Small intestine (tissue), 7 donors: ENCODE data around the gene FBN3. TPM values are rescaled to one million over a fixed set of nuclear protein-coding genes. Genes with fewer than 3 reads are reported as not detected.

Experiments used
- DNase-seq, 2 donors: peaks; one replicate each; pipeline versions ENCODE4 v3.0.0 to v3.0.0-alpha.2; 2013
- FAIRE-seq: peaks from 2 replicates; lab custom pipeline; 2012; peaks lifted over from hg19 to GRCh38; lab: Jason Lieb, UNC
- H3K27ac ChIP-seq, 3 donors: one replicate each; pipeline ENCODE4 v1.5.1; 2013; ENCODE audit warnings: low read length in 2 of 3, mild to moderate bottlenecking in 2 of 3, control low read depth in 1 of 3, inconsistent platforms in 1 of 3, low read depth in 1 of 3, moderate library complexity in 1 of 3
- H3K27me3 ChIP-seq, 3 donors: one replicate each; pipeline ENCODE4 v1.6.1; 2013; ENCODE audit warnings: low read length in 3 of 3, inconsistent platforms in 1 of 3; ENCODE audit not compliant: control insufficient read depth in 3 of 3, insufficient read depth in 3 of 3
- H3K36me3 ChIP-seq, 3 donors: one replicate each; pipeline ENCODE4 v1.6.1; 2013; ENCODE audit warnings: low read length in 3 of 3, inconsistent platforms in 1 of 3, low read depth in 1 of 3, mild to moderate bottlenecking in 1 of 3, moderate library complexity in 1 of 3; ENCODE audit not compliant: control insufficient read depth in 3 of 3, insufficient read depth in 2 of 3
- H3K4me1 ChIP-seq, 3 donors: one replicate each; pipeline ENCODE4 v1.6.1; 2013; ENCODE audit warnings: low read length in 2 of 3, inconsistent platforms in 1 of 3, low read depth in 1 of 3, mild to moderate bottlenecking in 1 of 3, moderate library complexity in 1 of 3; ENCODE audit not compliant: control insufficient read depth in 3 of 3, insufficient read depth in 2 of 3
- H3K4me3 ChIP-seq, 3 donors: one replicate each; pipeline ENCODE4 v1.5.1; 2013; ENCODE audit warnings: low read length in 3 of 3, control low read depth in 1 of 3, inconsistent platforms in 1 of 3, low read depth in 1 of 3, mild to moderate bottlenecking in 1 of 3, moderate library complexity in 1 of 3
- H3K9me3 ChIP-seq, 2 donors: one replicate each; pipeline ENCODE4 v1.6.1; 2013; ENCODE audit warnings: low read depth in 1 of 2, low read length in 1 of 2; ENCODE audit not compliant: control insufficient read depth in 2 of 2, insufficient read depth in 1 of 2
- WGBS, 3 donors: extraction: QIAGEN DNeasy Blood & Tissue Kit; methylation state at CpG; one replicate each; pipeline ENCODE4 v1.1.7; 2013; 5-methylcytosine and 5-hydroxymethylcytosine counted together
- polyA plus RNA-seq, 4 donors: library from polyadenylated mRNA; stranded (reverse) in 3 of 4; unstranded in 1 of 4; fragments of 200-250 nt in 3 of 4; fragments of 120-200 nt in 1 of 4; gene quantifications; one replicate each; pipeline versions ENCODE4 v1.2.1 to v1.2.3, GENCODE V29; 2013
- donor health status: healthy with polysubstance abuse.
- donor health status: control.
- donor health status: control.
- donor health status: Bipolar disorder and iron deficiency.
- donor health status: healthy.

The FBN3 gene
- polyA plus RNA-seq, 4 donors: 0.04 to 2.5 TPM; not detected in 2

- H3K36me3 ChIP-seq: peaks cover 0 to 13% (median 0%) of the 10 kb centered on the region in 3 donors
- H3K4me3 ChIP-seq: no peak overlapping the region
- no peak for DNase-seq
- no peak overlapping the region for H3K27ac ChIP-seq
- no peaks in the 10 kb centered on the region for H3K4me1 ChIP-seq
- WGBS, 3 donors: 76 to 83% (median 78%) methylated on average over 2 of the region's 2 CpGs
- no peak for FAIRE-seq
- peaks cover 0 to 39% of the 10 kb centered on the region in 2 donors for H3K9me3 ChIP-seq
- no peaks in the 10 kb centered on the region for H3K27me3 ChIP-seq
These were observed 54.0 kb downstream of the FBN3 start for GRCh38 chr19:8095354-8095886.

GRCh38 chr19:8094336-8094735 lies 55.1 kb downstream of the FBN3 start:
- no peak for DNase-seq
- Histone ChIP-seq H3K4me1 (no peaks in the 10 kb centered on the region), H3K4me3 (no peak overlapping the region), H3K9me3 (peaks cover 0 to 39% of the 10 kb centered on the region in 2 donors), H3K27me3 (no peaks in the 10 kb centered on the region), H3K27ac (no peak overlapping the region), H3K36me3 (peaks cover 0 to 13% (median 0%) of the 10 kb centered on the region in 3 donors)
- WGBS, 3 donors: 78 to 85% (median 84%) methylated on average over 6 of the region's 6 CpGs
- no peak for FAIRE-seq

DNA sequence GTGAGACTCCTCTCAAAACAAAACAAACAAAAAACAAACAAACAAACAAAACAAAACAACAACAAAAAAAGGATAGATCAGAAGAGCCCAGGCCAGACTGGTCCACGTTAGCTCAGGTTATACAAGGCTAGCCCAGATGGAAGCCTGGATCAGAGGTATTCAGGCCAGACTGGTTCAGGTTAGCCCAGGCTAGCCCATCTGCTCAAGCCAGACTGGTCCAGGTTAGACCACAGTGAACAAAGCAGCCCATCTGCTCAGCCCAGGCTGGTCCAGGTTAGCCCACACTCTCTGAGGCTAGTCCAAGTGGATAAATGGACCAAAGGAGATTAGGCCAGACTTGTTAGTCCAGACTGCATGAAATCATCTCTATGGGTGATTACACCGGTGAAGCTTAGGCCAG lies 55.7 kb downstream of the FBN3 start:
- H3K4me3 ChIP-seq: no peak overlapping the region
- 86 to 96% (median 92%) methylated on average over 2 of the region's 2 CpGs for WGBS, 3 donors
- peaks cover 0 to 39% of the 10 kb centered on the region in 2 donors for H3K9me3 ChIP-seq
- no peak for DNase-seq
- H3K27ac ChIP-seq: no peak overlapping the region
- H3K27me3 ChIP-seq: no peaks in the 10 kb centered on the region
- no peak for FAIRE-seq
- peaks cover 0 to 13% (median 0%) of the 10 kb centered on the region in 3 donors for H3K36me3 ChIP-seq
- H3K4me1 ChIP-seq: no peaks in the 10 kb centered on the region

GRCh38 chr19:8090950-8091349 lies 58.4 kb downstream of the FBN3 start:
- no peaks in the 10 kb centered on the region for H3K27me3 ChIP-seq
- H3K4me1 ChIP-seq: peaks cover 0 to 10% (median 0%) of the 10 kb centered on the region in 3 donors
- 86 to 92% (median 88%) methylated on average over 2 of the region's 2 CpGs for WGBS, 3 donors

DNA sequence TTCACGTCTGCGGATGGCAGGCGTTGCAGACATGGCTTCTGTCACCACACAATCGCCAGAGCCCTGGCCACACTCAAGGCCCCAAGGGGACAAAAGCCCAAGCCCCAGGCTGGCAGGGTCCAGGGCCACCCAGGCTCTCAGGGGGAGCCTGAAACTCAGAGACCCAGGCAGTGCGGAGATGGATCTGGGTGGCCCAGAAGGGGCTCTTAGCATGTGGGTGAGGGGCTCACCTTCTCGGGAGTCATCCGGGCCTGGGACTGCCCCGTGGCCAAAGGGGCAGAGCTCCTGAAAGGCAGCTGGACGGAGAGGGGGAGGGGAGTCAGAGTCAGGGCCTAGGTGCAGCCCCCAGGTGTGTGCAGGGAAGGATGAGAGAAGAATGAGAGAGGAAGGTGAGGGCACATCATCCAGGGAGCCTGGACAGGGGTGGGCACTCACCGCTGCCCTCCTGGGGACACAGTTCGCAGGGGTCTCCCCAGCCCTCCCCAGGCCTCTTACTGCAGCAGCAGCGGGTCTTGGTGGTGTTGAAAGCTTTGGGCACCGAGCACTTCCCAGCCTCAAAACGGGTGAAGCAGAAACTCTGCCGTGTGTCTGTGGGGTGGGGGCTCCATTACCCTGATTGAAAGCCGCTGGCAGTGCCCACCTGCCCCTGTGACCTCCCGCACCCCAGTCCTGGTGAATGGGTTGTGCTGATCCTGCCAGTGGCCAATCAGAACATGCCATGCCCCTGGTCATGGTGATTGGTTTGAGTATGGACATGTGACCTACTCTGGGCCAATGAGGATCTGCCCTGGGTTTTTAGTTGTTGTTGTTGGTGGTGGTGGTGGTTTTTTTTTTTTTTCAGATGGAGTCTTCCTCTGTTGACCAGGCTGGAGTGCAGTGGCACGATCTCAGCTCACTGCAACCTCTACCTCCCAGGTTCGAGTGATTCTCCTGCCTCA lies 59.5 kb downstream of the FBN3 start:
- peaks cover 0 to 19% (median 0%) of the 10 kb centered on the region in 3 donors for H3K4me1 ChIP-seq
- FAIRE-seq: no peak
- 83 to 88% (median 85%) methylated on average over 17 to 19 of the region's 19 CpGs for WGBS, 3 donors
- H3K27me3 ChIP-seq: no peaks in the 10 kb centered on the region
- H3K4me3 ChIP-seq: no peak overlapping the region
- H3K36me3 ChIP-seq: peaks cover 0 to 12% (median 0%) of the 10 kb centered on the region in 3 donors
- no peak overlapping the region for H3K27ac ChIP-seq
- no peak for DNase-seq
- H3K9me3 ChIP-seq: peaks cover 0 to 13% of the 10 kb centered on the region in 2 donors

More at GRCh38 chr19:8090950-8091349, 58.4 kb downstream of the FBN3 start:
- H3K36me3 ChIP-seq: peaks cover 0 to 11% (median 0%) of the 10 kb centered on the region in 3 donors
- H3K4me3 ChIP-seq: no peak overlapping the region
- H3K9me3 ChIP-seq: peaks cover 0 to 23% of the 10 kb centered on the region in 2 donors
- H3K27ac ChIP-seq: no peak overlapping the region
- no peak for DNase-seq
- no peak for FAIRE-seq

GRCh38 chr19:8088752-8089663 lies 60.4 kb downstream of the FBN3 start:
- H3K4me1 ChIP-seq: peaks cover 0 to 19% (median 0%) of the 10 kb centered on the region in 3 donors
- peaks cover 0 to 4% of the 10 kb centered on the region in 2 donors for H3K9me3 ChIP-seq
- H3K27me3 ChIP-seq: no peaks in the 10 kb centered on the region
- FAIRE-seq: no peak
- H3K4me3 ChIP-seq: no peak overlapping the region
- no peak overlapping the region for H3K27ac ChIP-seq
- H3K36me3 ChIP-seq: peaks cover 0 to 8% (median 0%) of the 10 kb centered on the region in 3 donors
- 73 to 84% (median 78%) methylated on average over 8 of the region's 8 CpGs for WGBS, 3 donors
- no peak for DNase-seq

DNA sequence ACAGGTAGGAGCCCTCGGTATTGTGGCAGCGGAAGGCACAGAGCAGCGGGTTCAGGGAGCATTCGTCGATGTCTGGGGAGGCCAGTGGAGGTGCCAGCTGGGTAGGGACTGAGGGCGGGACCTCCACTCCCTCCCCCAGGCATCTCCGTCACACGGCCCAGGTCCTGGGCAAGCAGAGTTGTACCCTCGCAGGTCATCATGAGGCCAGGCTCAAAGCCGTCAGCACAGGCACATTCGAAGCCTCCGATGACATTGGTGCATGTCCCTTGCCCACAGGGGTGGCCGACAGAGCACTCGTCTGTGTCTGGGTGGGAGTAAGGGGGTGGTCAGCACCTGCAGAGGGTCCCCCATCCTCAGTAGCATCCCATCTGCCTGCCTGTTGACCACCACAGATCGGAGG lies 61.5 kb downstream of the FBN3 start:
- FAIRE-seq: no peak
- Histone ChIP-seq H3K9me3 (peaks cover 0 to 3% of the 10 kb centered on the region in 2 donors), H3K4me1 (peaks cover 0 to 19% (median 0%) of the 10 kb centered on the region in 3 donors), H3K4me3 (no peak overlapping the region), H3K27me3 (no peaks in the 10 kb centered on the region), H3K27ac (no peak overlapping the region), H3K36me3 (peaks cover 0 to 8% (median 0%) of the 10 kb centered on the region in 3 donors)
- no peak for DNase-seq
- WGBS, 3 donors: 92 to 97% (median 94%) methylated on average over 15 of the region's 15 CpGs
